SH-SY5Y (cell line): ENCODE data around the gene DIP2C.

ENCODE experiments used
- GATA2 ChIP-seq: IDR thresholded peaks from 2 replicates; pipeline ENCODE4 v1.6.1; 2011; ENCODE audit warnings: mild to moderate bottlenecking, low read depth, low read length
- GATA3 ChIP-seq: IDR thresholded peaks from 2 replicates; pipeline ENCODE4 v1.6.1; 2011; ENCODE audit warnings: low read depth, mild to moderate bottlenecking, low read length, moderate library complexity

The DIP2C gene

GRCh38 chr10:306007-306674, 383.3 kb downstream of the DIP2C start:
- TF ChIP-seq GATA2 (no peak), GATA3 (no peak)

GRCh38 chr10:305034-305433, 384.4 kb downstream of the DIP2C start:
- TF ChIP-seq GATA2 (no peak), GATA3 (no peak)

GRCh38 chr10:301536-301935, 387.9 kb downstream of the DIP2C start:
- no peak for TF ChIP-seq GATA3
- TF ChIP-seq GATA2 = no peak

DNA sequence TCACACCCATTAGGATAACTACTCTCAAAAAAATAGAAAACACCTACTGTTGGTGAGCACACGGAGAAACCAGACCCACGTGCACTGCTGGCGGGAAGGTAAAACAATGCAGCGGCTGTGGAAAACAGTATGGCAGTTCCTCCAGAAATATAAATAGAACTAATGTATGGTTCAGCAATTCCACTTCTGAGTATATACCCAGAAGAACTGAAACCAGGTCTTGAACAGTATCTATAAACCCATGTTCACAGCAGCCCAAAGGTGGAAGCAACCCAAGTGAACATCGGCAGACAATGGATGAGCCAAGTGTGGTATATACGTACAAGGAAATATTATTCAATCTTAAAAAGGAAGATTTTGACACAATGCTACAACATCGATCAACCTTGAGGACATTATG, 389.5 kb downstream of the DIP2C start:
- TF ChIP-seq GATA3 (no peak), GATA2 (no peak)

GRCh38 chr10:299512-299911, 390.0 kb downstream of the DIP2C start:
- TF ChIP-seq GATA3 = no peak
- TF ChIP-seq GATA2 = no peak

- no peak for TF ChIP-seq GATA3
- TF ChIP-seq GATA2 = no peak
These were observed 391.4 kb downstream of the DIP2C start for GRCh38 chr10:298033-298432.

- TF ChIP-seq GATA3 (no peak), GATA2 (no peak)
These were observed 391.9 kb downstream of the DIP2C start for GRCh38 chr10:297567-297966.

DNA sequence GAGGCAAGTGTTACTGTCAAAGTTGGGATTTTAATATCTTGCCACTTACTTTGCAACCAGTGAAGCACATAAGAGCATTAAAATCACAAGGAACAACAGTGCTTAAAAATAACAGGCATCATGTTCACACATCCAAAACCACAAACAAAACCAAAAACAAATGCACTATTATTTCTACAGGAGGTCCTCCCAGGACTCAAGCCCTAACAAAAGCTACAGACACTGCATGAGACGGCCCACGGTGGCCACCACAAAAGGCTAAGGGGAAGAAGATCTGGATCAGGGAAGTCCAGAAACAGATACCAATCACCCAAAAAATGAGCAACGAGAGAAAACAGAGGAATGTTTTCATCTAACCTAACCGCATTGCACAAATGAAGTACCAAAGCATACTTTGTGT, 395.8 kb downstream of the DIP2C start:
- TF ChIP-seq GATA2 (no peak), GATA3 (no peak)

DNA sequence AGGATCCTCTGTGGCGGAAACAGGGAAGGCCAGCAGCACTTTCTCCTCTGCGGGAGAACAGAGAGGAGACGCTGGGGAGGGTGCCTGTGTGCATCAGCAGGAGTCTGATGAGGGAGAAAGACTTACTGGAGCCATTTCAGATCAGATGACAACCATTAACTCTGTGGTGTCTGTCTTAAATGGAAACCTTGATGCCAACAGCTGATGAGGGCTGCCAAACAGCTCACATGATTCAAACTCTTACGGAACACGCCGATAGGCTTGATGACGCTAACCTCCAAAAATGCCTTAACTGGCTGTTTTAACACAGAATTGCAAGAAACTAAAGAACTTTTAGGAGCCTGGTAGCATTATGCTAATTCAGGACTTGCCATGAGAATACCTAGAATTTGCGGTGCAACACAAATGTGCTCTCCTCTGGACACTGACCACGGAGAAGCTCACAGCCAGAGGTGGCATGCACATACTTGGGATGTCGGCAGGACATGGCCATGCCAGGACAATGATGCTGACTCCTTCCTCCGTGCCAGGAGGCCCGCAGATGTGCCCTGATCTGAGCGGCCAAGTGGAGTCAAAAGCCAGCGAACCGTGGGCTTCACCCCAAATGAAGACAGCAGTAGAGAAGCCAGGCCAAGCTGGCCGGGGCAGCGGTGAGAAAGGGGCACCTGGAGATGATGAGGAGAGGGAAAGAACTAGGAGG, 399.3 kb downstream of the DIP2C start:
- TF ChIP-seq GATA3 = no peak
- TF ChIP-seq GATA2 = no peak

GRCh38 chr10:289581-289980, 399.9 kb downstream of the DIP2C start:
- TF ChIP-seq GATA2 (no peak), GATA3 (no peak)

GRCh38 chr10:288316-289200, 400.9 kb downstream of the DIP2C start:
- no peak for TF ChIP-seq GATA3
- no peak for TF ChIP-seq GATA2

- TF ChIP-seq GATA3 = no peak
- TF ChIP-seq GATA2 = no peak
These were observed 401.7 kb downstream of the DIP2C start for GRCh38 chr10:287814-288213.

- no peak for TF ChIP-seq GATA2
- TF ChIP-seq GATA3 = no peak
These were observed 402.3 kb downstream of the DIP2C start for GRCh38 chr10:287026-287709.

GRCh38 chr10:285216-285615, 404.3 kb downstream of the DIP2C start:
- TF ChIP-seq GATA3 (no peak), GATA2 (no peak)
